H1 (cell line): ENCODE measurements around the gene SLC2A13. TPM values are rescaled to one million over a fixed set of nuclear protein-coding genes. Genes with fewer than 3 reads are reported as not detected.

Source experiments
- CBX8 ChIP-seq: fragments of 300-800, 300-1000 bp; sonication (generic); IDR thresholded peaks from 2 replicates; pipeline ENCODE4 v1.7.1; 2016; ENCODE audit warnings: low read depth, low read length, borderline replicate concordance
- CTBP2 ChIP-seq: IDR thresholded peaks from 2 replicates; pipeline ENCODE4 v1.7.0; 2011; ENCODE audit warnings: borderline replicate concordance, mild to moderate bottlenecking, moderate library complexity, mixed read lengths, low read length; ENCODE audit not compliant: insufficient read depth, insufficient read length
- SP4 ChIP-seq: IDR thresholded peaks from 2 replicates; pipeline ENCODE4 v1.6.1; 2012; ENCODE audit warnings: low read length, inconsistent platforms
- ZNF274 ChIP-seq: IDR thresholded peaks from 2 replicates; pipeline ENCODE4 v1.7.0; 2012; ENCODE audit warnings: low read length, borderline replicate concordance; ENCODE audit errors: extremely low read depth
- polyA plus RNA-seq, 7 experiments: library from polyadenylated mRNA; depleted of rRNA in 3 of 7; stranded (reverse) in 5 of 7; unstranded in 2 of 7; fragments of >200 nt in 5 of 7; fragments of 200-250 nt in 2 of 7; gene quantifications; 1 replicate in 5 of 7; 2 replicates in 1 of 7; 4 replicates in 1 of 7; pipeline versions ENCODE4 v1.2.1 to v1.2.3, GENCODE V29; 2011 to 2013; ENCODE audit warnings: missing spikeins in 2 of 7, mixed read lengths in 2 of 7
- total RNA-seq: library from RNA; stranded (reverse); fragmentation: NEBNext Ultra II Directional; extraction: Animal tissue kit (Norgen Biotek cat#: 25700); gene quantifications from 2 replicates; pipeline ENCODE4 v1.2.1, GENCODE V29; 2021
- TF ChIP-seq, protein P1 (sequence below): fragments of 300-600 bp; sonication (generic); IDR thresholded peaks from 2 replicates; pipeline ENCODE4 v1.7.1; 2012; ENCODE audit warnings: low read length, moderate library complexity, mild to moderate bottlenecking, inconsistent platforms; ENCODE audit not compliant: insufficient replicate concordance

SLC2A13 gene
- total and polyA plus RNA-seq, 2 of the 8 experiments (the other 6 are each of a cell fraction or from before 2014, with no cell fraction given), result 2.8 to 9.6 TPM

DNA sequence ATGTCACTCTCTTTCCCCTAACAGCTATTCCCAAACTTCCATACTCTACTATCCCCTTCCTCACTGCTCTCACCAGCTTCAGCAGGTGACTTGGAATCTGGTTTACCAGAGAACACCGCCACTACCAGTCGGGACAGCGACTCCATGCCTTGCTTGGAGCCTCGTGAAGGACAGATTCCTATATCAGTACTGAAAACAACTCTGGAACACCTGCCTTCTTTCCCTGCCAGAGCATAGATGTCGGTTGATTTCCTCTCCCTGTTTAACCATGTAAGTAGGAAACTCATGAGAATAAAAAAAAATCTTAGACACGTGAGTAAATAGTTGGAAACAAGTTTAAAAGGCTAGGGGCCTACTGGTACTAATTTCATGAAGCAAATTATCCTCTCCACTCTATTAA is 266.8 kb downstream of the SLC2A13 start (continued):
- TF ChIP-seq, protein P1, sequence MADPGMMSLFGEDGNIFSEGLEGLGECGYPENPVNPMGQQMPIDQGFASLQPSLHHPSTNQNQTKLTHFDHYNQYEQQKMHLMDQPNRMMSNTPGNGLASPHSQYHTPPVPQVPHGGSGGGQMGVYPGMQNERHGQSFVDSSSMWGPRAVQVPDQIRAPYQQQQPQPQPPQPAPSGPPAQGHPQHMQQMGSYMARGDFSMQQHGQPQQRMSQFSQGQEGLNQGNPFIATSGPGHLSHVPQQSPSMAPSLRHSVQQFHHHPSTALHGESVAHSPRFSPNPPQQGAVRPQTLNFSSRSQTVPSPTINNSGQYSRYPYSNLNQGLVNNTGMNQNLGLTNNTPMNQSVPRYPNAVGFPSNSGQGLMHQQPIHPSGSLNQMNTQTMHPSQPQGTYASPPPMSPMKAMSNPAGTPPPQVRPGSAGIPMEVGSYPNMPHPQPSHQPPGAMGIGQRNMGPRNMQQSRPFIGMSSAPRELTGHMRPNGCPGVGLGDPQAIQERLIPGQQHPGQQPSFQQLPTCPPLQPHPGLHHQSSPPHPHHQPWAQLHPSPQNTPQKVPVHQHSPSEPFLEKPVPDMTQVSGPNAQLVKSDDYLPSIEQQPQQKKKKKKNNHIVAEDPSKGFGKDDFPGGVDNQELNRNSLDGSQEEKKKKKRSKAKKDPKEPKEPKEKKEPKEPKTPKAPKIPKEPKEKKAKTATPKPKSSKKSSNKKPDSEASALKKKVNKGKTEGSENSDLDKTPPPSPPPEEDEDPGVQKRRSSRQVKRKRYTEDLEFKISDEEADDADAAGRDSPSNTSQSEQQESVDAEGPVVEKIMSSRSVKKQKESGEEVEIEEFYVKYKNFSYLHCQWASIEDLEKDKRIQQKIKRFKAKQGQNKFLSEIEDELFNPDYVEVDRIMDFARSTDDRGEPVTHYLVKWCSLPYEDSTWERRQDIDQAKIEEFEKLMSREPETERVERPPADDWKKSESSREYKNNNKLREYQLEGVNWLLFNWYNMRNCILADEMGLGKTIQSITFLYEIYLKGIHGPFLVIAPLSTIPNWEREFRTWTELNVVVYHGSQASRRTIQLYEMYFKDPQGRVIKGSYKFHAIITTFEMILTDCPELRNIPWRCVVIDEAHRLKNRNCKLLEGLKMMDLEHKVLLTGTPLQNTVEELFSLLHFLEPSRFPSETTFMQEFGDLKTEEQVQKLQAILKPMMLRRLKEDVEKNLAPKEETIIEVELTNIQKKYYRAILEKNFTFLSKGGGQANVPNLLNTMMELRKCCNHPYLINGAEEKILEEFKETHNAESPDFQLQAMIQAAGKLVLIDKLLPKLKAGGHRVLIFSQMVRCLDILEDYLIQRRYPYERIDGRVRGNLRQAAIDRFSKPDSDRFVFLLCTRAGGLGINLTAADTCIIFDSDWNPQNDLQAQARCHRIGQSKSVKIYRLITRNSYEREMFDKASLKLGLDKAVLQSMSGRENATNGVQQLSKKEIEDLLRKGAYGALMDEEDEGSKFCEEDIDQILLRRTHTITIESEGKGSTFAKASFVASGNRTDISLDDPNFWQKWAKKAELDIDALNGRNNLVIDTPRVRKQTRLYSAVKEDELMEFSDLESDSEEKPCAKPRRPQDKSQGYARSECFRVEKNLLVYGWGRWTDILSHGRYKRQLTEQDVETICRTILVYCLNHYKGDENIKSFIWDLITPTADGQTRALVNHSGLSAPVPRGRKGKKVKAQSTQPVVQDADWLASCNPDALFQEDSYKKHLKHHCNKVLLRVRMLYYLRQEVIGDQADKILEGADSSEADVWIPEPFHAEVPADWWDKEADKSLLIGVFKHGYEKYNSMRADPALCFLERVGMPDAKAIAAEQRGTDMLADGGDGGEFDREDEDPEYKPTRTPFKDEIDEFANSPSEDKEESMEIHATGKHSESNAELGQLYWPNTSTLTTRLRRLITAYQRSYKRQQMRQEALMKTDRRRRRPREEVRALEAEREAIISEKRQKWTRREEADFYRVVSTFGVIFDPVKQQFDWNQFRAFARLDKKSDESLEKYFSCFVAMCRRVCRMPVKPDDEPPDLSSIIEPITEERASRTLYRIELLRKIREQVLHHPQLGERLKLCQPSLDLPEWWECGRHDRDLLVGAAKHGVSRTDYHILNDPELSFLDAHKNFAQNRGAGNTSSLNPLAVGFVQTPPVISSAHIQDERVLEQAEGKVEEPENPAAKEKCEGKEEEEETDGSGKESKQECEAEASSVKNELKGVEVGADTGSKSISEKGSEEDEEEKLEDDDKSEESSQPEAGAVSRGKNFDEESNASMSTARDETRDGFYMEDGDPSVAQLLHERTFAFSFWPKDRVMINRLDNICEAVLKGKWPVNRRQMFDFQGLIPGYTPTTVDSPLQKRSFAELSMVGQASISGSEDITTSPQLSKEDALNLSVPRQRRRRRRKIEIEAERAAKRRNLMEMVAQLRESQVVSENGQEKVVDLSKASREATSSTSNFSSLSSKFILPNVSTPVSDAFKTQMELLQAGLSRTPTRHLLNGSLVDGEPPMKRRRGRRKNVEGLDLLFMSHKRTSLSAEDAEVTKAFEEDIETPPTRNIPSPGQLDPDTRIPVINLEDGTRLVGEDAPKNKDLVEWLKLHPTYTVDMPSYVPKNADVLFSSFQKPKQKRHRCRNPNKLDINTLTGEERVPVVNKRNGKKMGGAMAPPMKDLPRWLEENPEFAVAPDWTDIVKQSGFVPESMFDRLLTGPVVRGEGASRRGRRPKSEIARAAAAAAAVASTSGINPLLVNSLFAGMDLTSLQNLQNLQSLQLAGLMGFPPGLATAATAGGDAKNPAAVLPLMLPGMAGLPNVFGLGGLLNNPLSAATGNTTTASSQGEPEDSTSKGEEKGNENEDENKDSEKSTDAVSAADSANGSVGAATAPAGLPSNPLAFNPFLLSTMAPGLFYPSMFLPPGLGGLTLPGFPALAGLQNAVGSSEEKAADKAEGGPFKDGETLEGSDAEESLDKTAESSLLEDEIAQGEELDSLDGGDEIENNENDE, result no peak
- no peak for TF ChIP-seq CTBP2
- TF ChIP-seq ZNF274, result no peak
- no peak for TF ChIP-seq CBX8
- TF ChIP-seq SP4, result no peak
